Smooth muscle cell of the brain vasculature (primary cell): ENCODE measurements around the gene ANGEL1.

ENCODE experiments used
- DNase-seq: peaks from one replicate; pipeline ENCODE4 v3.0.0-alpha.2; 2012; ENCODE audit warnings: low read depth, low spot score

ANGEL1 gene

GRCh38 chr14:76812422-76813383 is at the start of gene ANGEL1:
Gene ANGEL1, minus strand, starts transcription at chr14:76812882. Its CDS starts 55 bp downstream, at chr14:76812827.
- peak; percentile 82 for DNase-seq

- DNase-seq, result no peak
Observed at GRCh38 chr14:76861574-76862255, 49.0 kb upstream of the ANGEL1 start.

- DNase-seq, result no peak
Observed at GRCh38 chr14:76856769-76857168, 44.1 kb upstream of the ANGEL1 start.

GRCh38 chr14:76855066-76855465 is 42.4 kb upstream of the ANGEL1 start:
- DNase-seq, result no peak

- DNase-seq, result no peak
Observed at GRCh38 chr14:76848879-76849278, 36.2 kb upstream of the ANGEL1 start.

GRCh38 chr14:76846331-76847047 is 33.8 kb upstream of the ANGEL1 start:
- DNase-seq, result no peak

GRCh38 chr14:76844223-76844622 is 31.5 kb upstream of the ANGEL1 start:
- DNase-seq, result no peak

- DNase-seq, result no peak
Observed at GRCh38 chr14:76842414-76842813, 29.7 kb upstream of the ANGEL1 start.

GRCh38 chr14:76837524-76837923 is 24.8 kb upstream of the ANGEL1 start:
- DNase-seq, result no peak

- no peak for DNase-seq
Observed at GRCh38 chr14:76836029-76836630, 23.4 kb upstream of the ANGEL1 start.

GRCh38 chr14:76834241-76834661 is 21.6 kb upstream of the ANGEL1 start:
- no peak for DNase-seq

- no peak for DNase-seq
Observed at GRCh38 chr14:76833011-76833410, 20.3 kb upstream of the ANGEL1 start.

GRCh38 chr14:76832503-76832988 is 19.9 kb upstream of the ANGEL1 start:
- no peak for DNase-seq

GRCh38 chr14:76830556-76830955 is 17.9 kb upstream of the ANGEL1 start:
- no peak for DNase-seq

- DNase-seq, result no peak
Observed at GRCh38 chr14:76829650-76830421, 17.2 kb upstream of the ANGEL1 start.

- no peak for DNase-seq
Observed at GRCh38 chr14:76829013-76829365, 16.3 kb upstream of the ANGEL1 start.

GRCh38 chr14:76828339-76829012 is 15.8 kb upstream of the ANGEL1 start:
- DNase-seq, result no peak

- no peak for DNase-seq
Observed at GRCh38 chr14:76827696-76828296, 15.1 kb upstream of the ANGEL1 start.

GRCh38 chr14:76826122-76826521 is 13.4 kb upstream of the ANGEL1 start, which contains the start of gene LRRC74A:
Gene LRRC74A, plus strand, starts transcription at chr14:76826408. Its CDS starts 290 bp downstream, at chr14:76826698.
- DNase-seq, result no peak

GRCh38 chr14:76820700-76821099 is 8.0 kb upstream of the ANGEL1 start:
- DNase-seq, result no peak
